Measurements from ENCODE around the gene LMNB1. TPM values are rescaled to one million over a fixed set of nuclear protein-coding genes. Genes with fewer than 3 reads are reported as not detected.

Gene LMNB1
- total RNA-seq, 1 experiment from 2014 or later: 211 TPM

DNA sequence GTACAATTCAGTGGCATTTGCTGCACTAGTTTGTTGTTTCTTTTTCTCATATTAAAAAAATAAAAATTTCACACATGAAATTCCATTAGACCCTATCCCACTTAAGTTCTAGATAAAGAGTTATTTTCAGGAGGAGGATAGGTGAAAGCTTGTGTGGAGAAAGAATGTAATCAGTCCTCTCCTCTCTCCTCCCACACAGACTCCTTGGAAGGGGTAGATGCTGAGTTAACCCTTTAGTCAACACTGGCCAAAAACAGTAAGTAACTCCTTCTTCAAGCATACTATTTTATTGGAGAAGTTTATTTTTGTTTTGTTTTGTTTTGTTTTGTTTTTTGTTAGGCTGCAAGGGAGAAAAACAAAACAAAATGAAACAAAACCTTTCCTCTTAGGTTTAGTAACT lies 30.6 kb upstream of the LMNB1 start:
- no peak overlapping the region for H4K5ac ChIP-seq (ENCODE audit: insufficient read length, low read depth, low read length)
- no peak for DNase-seq
- H3K23me2 ChIP-seq (ENCODE audit: insufficient read length, low read depth, low read length, poor library complexity, severe bottlenecking): no peaks in the 10 kb centered on the region
- H3K4ac ChIP-seq (ENCODE audit: low read depth, low read length): no peak overlapping the region
- TF ChIP-seq, protein P1, sequence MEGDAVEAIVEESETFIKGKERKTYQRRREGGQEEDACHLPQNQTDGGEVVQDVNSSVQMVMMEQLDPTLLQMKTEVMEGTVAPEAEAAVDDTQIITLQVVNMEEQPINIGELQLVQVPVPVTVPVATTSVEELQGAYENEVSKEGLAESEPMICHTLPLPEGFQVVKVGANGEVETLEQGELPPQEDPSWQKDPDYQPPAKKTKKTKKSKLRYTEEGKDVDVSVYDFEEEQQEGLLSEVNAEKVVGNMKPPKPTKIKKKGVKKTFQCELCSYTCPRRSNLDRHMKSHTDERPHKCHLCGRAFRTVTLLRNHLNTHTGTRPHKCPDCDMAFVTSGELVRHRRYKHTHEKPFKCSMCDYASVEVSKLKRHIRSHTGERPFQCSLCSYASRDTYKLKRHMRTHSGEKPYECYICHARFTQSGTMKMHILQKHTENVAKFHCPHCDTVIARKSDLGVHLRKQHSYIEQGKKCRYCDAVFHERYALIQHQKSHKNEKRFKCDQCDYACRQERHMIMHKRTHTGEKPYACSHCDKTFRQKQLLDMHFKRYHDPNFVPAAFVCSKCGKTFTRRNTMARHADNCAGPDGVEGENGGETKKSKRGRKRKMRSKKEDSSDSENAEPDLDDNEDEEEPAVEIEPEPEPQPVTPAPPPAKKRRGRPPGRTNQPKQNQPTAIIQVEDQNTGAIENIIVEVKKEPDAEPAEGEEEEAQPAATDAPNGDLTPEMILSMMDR (conservative IDR thresholded peaks at IDR 0.05): no peak
- H3K4me2 ChIP-seq (ENCODE audit: insufficient read depth, insufficient read length, low read length): no peak overlapping the region
- H2AFZ ChIP-seq (ENCODE audit: low read length): no peak overlapping the region
- Mint-ChIP-seq H3K27ac (peak overlapping the region in 1 of 3 experiments; percentile 63; a peak in 1 of 7 replicates), H3K36me3 (ENCODE audit: insufficient read depth in 1 of 3, low read depth in 3 of 3) (no peaks in the 10 kb centered on the region), H3K9me3 (no peaks in the 10 kb centered on the region), H3K4me3 (no peak overlapping the region), H3K4me1 (peaks cover 35 to 36% of the 10 kb centered on the region in 2 experiments), H3K27me3 (ENCODE audit: low read depth) (no peaks in the 10 kb centered on the region)
- H3K79me2 ChIP-seq (ENCODE audit: insufficient read depth, low read length): no peaks in the 10 kb centered on the region
- H2BK20ac ChIP-seq (ENCODE audit: low read depth, low read length, poor library complexity, severe bottlenecking): no peak overlapping the region
- no peak overlapping the region for H4K8ac ChIP-seq (replicated peaks; ENCODE audit: insufficient read length, low read depth, low read length)
- no peak overlapping the region for H3K56ac ChIP-seq (ENCODE audit: insufficient read length, low read depth, low read length)
- no peak overlapping the region for H2AK5ac ChIP-seq (ENCODE audit: insufficient read length, low read length)
- no peaks in the 10 kb centered on the region for H3K27me3 ChIP-seq (ENCODE audit: insufficient read depth, low read length)
- H3K79me1 ChIP-seq (ENCODE audit: insufficient read depth, low read depth, low read length, poor library complexity, severe bottlenecking): no peaks in the 10 kb centered on the region
- H3K27ac ChIP-seq (ENCODE audit: insufficient read length, low read depth, low read length): no peak overlapping the region
- no peaks in the 10 kb centered on the region for H3K9me3 ChIP-seq (ENCODE audit: control insufficient read depth, low read depth, low read length)
- no peak overlapping the region for H2BK5ac ChIP-seq (ENCODE audit: insufficient read length, low read length)
- peaks cover 2% of the 10 kb centered on the region; the same call in 1 of the 2 replicates for H3K4me1 ChIP-seq (ENCODE audit: insufficient read depth, low read length)
- H3K18ac ChIP-seq (ENCODE audit: insufficient read length, low read depth, low read length): no peak overlapping the region
- H2BK12ac ChIP-seq (ENCODE audit: insufficient read length, low read depth, low read length): no peak overlapping the region
- no peak overlapping the region for H3K14ac ChIP-seq (ENCODE audit: insufficient read depth, low read length)
- H2BK120ac ChIP-seq (ENCODE audit: low read depth, low read length, poor library complexity, severe bottlenecking): no peak overlapping the region
- no peak overlapping the region for H3K23ac ChIP-seq (ENCODE audit: insufficient read length, low read depth, low read length)
- no peak overlapping the region for H3T11ph ChIP-seq (ENCODE audit: low read length)
- no peak overlapping the region for H4K91ac ChIP-seq (ENCODE audit: insufficient read length, low read depth, low read length)
- H2BK15ac ChIP-seq (ENCODE audit: low read depth, low read length): no peak overlapping the region
- H4K20me1 ChIP-seq (ENCODE audit: control insufficient read depth, insufficient read depth, insufficient read length): no peaks in the 10 kb centered on the region
- no peak overlapping the region for H3K9ac ChIP-seq (ENCODE audit: extremely low read depth, insufficient read length, low read length)

Data from H9 (cell line).